Sigmoid colon (tissue), 7 donors: ENCODE data around the gene SMC6. TPM values are rescaled to one million over a fixed set of nuclear protein-coding genes. Genes with fewer than 3 reads are reported as not detected.

Source experiments
- DNase-seq: peaks from one replicate; pipeline ENCODE4 v3.0.0-alpha.2; 2019
- H3K27ac ChIP-seq, 4 donors: fragments of 200-600 bp; sonication (generic); one replicate each; pipeline ENCODE4 v1.5.1; 2016 to 2019; ENCODE audit warnings: mild to moderate bottlenecking in 1 of 4
- H3K27me3 ChIP-seq, 3 donors: fragments of 200-600 bp; sonication (generic); one replicate each; pipeline ENCODE4 v1.5.1; 2019; ENCODE audit warnings: mild to moderate bottlenecking in 1 of 3
- H3K36me3 ChIP-seq, 4 donors: fragments of 200-600 bp; sonication (generic); one replicate each; pipeline ENCODE4 v1.5.1; 2016 to 2019
- H3K4me1 ChIP-seq, 4 donors: fragments of 200-600 bp; sonication (generic); one replicate each; pipeline ENCODE4 v1.5.1; 2017 to 2019
- H3K4me3 ChIP-seq, 4 donors: fragments of 200-600 bp; sonication (generic); one replicate each; pipeline ENCODE4 v1.5.1; 2017 to 2019; ENCODE audit warnings: mild to moderate bottlenecking in 2 of 4, moderate library complexity in 1 of 4
- H3K9me3 ChIP-seq, 4 donors: fragments of 200-600 bp in 3 of 4; sonication (generic) in 3 of 4; one replicate each; pipeline versions ENCODE4 v1.5.1 to v1.6.1; 2013 to 2019
- CTCF ChIP-seq, 4 experiments: fragments of 450-650 bp in 3 of 4; fragments of 200-600 bp in 1 of 4; IDR thresholded peaks; one replicate each; pipeline ENCODE4 v1.5.1; 2016 to 2019; ENCODE audit warnings: antibody characterized with exemption in 4 of 4, mild to moderate bottlenecking in 3 of 4, moderate library complexity in 2 of 4
- EP300 ChIP-seq, 4 donors: sonication (generic); formaldehyde crosslinking; IDR thresholded peaks; one replicate each; pipeline ENCODE4 v1.6.1; 2017; ENCODE audit warnings: antibody characterized with exemption in 4 of 4
- POLR2A ChIP-seq, 2 donors: fragments of 450-650 bp; IDR thresholded peaks; one replicate each; pipeline ENCODE4 v1.6.1; 2016; ENCODE audit warnings: antibody characterized with exemption in 2 of 2, mild to moderate bottlenecking in 2 of 2, moderate library complexity in 2 of 2
- POLR2AphosphoS5 ChIP-seq, 4 donors: sonication (generic); formaldehyde crosslinking; IDR thresholded peaks; one replicate each; pipeline ENCODE4 v1.6.1; 2017; ENCODE audit warnings: antibody characterized with exemption in 4 of 4
- WGBS, 2 donors: extraction: QIAGEN DNeasy Blood & Tissue Kit; methylation state at CpG; one replicate each; pipeline ENCODE4 v1.1.7; 2013; 5-methylcytosine and 5-hydroxymethylcytosine counted together
- intact Hi-C: fragments of 100-400 bp; cut with DNase I; formaldehyde crosslinking; loops from one replicate; pipeline ENCODE4 v1.15.1; 2023
- polyA plus RNA-seq, 3 donors: library from polyadenylated mRNA; stranded (reverse); fragments of 200-250 nt; gene quantifications; one replicate each; pipeline ENCODE4 v1.2.3, GENCODE V29; 2013
- total RNA-seq, 4 donors: library from RNA; depleted of rRNA; stranded (reverse); fragments of >200 nt; gene quantifications; one replicate each; pipeline ENCODE4 v1.1.0, GENCODE V29; 2016
- donor health status: healthy with polysubstance abuse.
- donor health status: Bipolar disorder and iron deficiency.
- donor health status: healthy.

SMC6 gene
- total and polyA plus RNA-seq, 7 donors = 6.6 to 15.8 (median 10.7) TPM

GRCh38 chr2:17621781-17622180, 131.8 kb downstream of the SMC6 start:
- no peak for TF ChIP-seq POLR2AphosphoS5 (IDR thresholded peaks at IDR 0.05)
- no peak for TF ChIP-seq POLR2A (IDR thresholded peaks at IDR 0.05)
- no peak for TF ChIP-seq CTCF (IDR thresholded peaks at IDR 0.05)
- TF ChIP-seq EP300 (IDR thresholded peaks at IDR 0.05) = no peak
- Histone ChIP-seq H3K27me3 (no peaks in the 10 kb centered on the region), H3K4me3 (no peak overlapping the region), H3K36me3 (no peaks in the 10 kb centered on the region), H3K27ac (no peak overlapping the region), H3K9me3 (no peaks in the 10 kb centered on the region), H3K4me1 (peaks cover 0 to 18% (median 12%) of the 10 kb centered on the region in 4 donors)
- 90 to 91% methylated on average over 2 of the region's 2 CpGs for WGBS, 2 donors
- DNase-seq = no peak
- intact Hi-C loops = no loop called here

GRCh38 chr2:17620841-17621240, 132.8 kb downstream of the SMC6 start:
- Histone ChIP-seq H3K36me3 (no peaks in the 10 kb centered on the region), H3K9me3 (no peaks in the 10 kb centered on the region), H3K4me3 (no peak overlapping the region), H3K4me1 (peaks cover 0 to 18% (median 12%) of the 10 kb centered on the region in 4 donors), H3K27me3 (no peaks in the 10 kb centered on the region), H3K27ac (no peak overlapping the region)
- intact Hi-C loops = no loop called here
- no peak for TF ChIP-seq POLR2AphosphoS5 (IDR thresholded peaks at IDR 0.05)
- no peak for DNase-seq

GRCh38 chr2:17620280-17620679, 133.3 kb downstream of the SMC6 start:
- DNase-seq = no peak
- H3K9me3 ChIP-seq = no peaks in the 10 kb centered on the region
- no peak overlapping the region for H3K27ac ChIP-seq
- H3K36me3 ChIP-seq = no peaks in the 10 kb centered on the region
- H3K4me1 ChIP-seq = peaks cover 0 to 18% (median 12%) of the 10 kb centered on the region in 4 donors
- 43 to 63% methylated on average over 6 of the region's 6 CpGs for WGBS, 2 donors
- intact Hi-C loops = no loop called here
- TF ChIP-seq CTCF (IDR thresholded peaks at IDR 0.05) (no peak), EP300 (IDR thresholded peaks at IDR 0.05) (no peak), POLR2A (IDR thresholded peaks at IDR 0.05) (no peak), POLR2AphosphoS5 (IDR thresholded peaks at IDR 0.05) (no peak)
- no peak overlapping the region for H3K4me3 ChIP-seq
- H3K27me3 ChIP-seq = no peaks in the 10 kb centered on the region

GRCh38 chr2:17617955-17618354, 135.7 kb downstream of the SMC6 start:
- Histone ChIP-seq H3K9me3 (no peaks in the 10 kb centered on the region), H3K4me1 (peaks cover 0 to 18% (median 12%) of the 10 kb centered on the region in 4 donors), H3K4me3 (no peak overlapping the region), H3K27ac (no peak overlapping the region), H3K27me3 (no peaks in the 10 kb centered on the region), H3K36me3 (no peaks in the 10 kb centered on the region)
- no peak for DNase-seq
- WGBS, 2 donors = 88 to 93% methylated on average over 1 of the region's 1 CpG
- TF ChIP-seq EP300 (IDR thresholded peaks at IDR 0.05) (no peak), POLR2A (IDR thresholded peaks at IDR 0.05) (no peak)
- intact Hi-C loops = no loop called here

- intact Hi-C loops = no loop called here
- H3K9me3 ChIP-seq = no peaks in the 10 kb centered on the region
- H3K27ac ChIP-seq = no peak overlapping the region
- peaks cover 0 to 18% (median 12%) of the 10 kb centered on the region in 4 donors for H3K4me1 ChIP-seq
- no peak for TF ChIP-seq EP300 (IDR thresholded peaks at IDR 0.05)
- no peak for TF ChIP-seq POLR2AphosphoS5 (IDR thresholded peaks at IDR 0.05)
- no peak for TF ChIP-seq CTCF (IDR thresholded peaks at IDR 0.05)
- no peak for TF ChIP-seq POLR2A (IDR thresholded peaks at IDR 0.05)
- no peak for DNase-seq
- H3K36me3 ChIP-seq = no peaks in the 10 kb centered on the region
- no peak overlapping the region for H3K4me3 ChIP-seq
- WGBS, 2 donors = 93 to 95% methylated on average over 5 of the region's 5 CpGs
- H3K27me3 ChIP-seq = no peaks in the 10 kb centered on the region
Observed at GRCh38 chr2:17617516-17617915, 136.1 kb downstream of the SMC6 start.

- Histone ChIP-seq H3K36me3 (no peaks in the 10 kb centered on the region), H3K4me1 (peaks cover 0 to 14% (median 12%) of the 10 kb centered on the region in 4 donors), H3K27me3 (no peaks in the 10 kb centered on the region), H3K4me3 (no peak overlapping the region), H3K9me3 (no peaks in the 10 kb centered on the region), H3K27ac (no peak overlapping the region)
- intact Hi-C loops = no loop called here
- no peak for TF ChIP-seq EP300 (IDR thresholded peaks at IDR 0.05)
- no peak for TF ChIP-seq CTCF (IDR thresholded peaks at IDR 0.05)
- TF ChIP-seq POLR2A (IDR thresholded peaks at IDR 0.05) = no peak
- TF ChIP-seq POLR2AphosphoS5 (IDR thresholded peaks at IDR 0.05) = no peak
- DNase-seq = no peak
- WGBS, 2 donors = 94 to 95% methylated on average over 1 of the region's 1 CpG
Observed at GRCh38 chr2:17616405-17616804, 137.2 kb downstream of the SMC6 start.
